ENCODE data around the gene HK1. TPM values are rescaled to one million over a fixed set of nuclear protein-coding genes. Genes with fewer than 3 reads are reported as not detected.

The HK1 gene
- total and polyA plus RNA-seq, 2 of the 13 experiments (the other 11 are each of a cell fraction or from before 2014, with no cell fraction given): 0.29 to 1.5 TPM

- TF ChIP-seq MEIS2 (CRISPR knock-in tag; IDR thresholded peaks at IDR 0.05): no peak
- TF ChIP-seq THRA (CRISPR knock-in tag; IDR thresholded peaks at IDR 0.05; ENCODE audit: borderline replicate concordance): no peak
- no peak for TF ChIP-seq KMT2A (CRISPR knock-in tag; IDR thresholded peaks at IDR 0.05)
- no peak for TF ChIP-seq ZNF749 (CRISPR knock-in tag; IDR thresholded peaks at IDR 0.05; ENCODE audit: borderline replicate concordance)
- TF ChIP-seq ZBTB44 (CRISPR knock-in tag; IDR thresholded peaks at IDR 0.05): no peak
- no peak for TF ChIP-seq CREB3 (CRISPR knock-in tag; IDR thresholded peaks at IDR 0.05)
- no peak for TF ChIP-seq HMGXB3 (CRISPR knock-in tag; IDR thresholded peaks at IDR 0.05; ENCODE audit: borderline replicate concordance)
- no peak for TF ChIP-seq ZSCAN12 (CRISPR knock-in tag; IDR thresholded peaks at IDR 0.05)
- no peak for TF ChIP-seq TP53 (CRISPR knock-in tag; conservative IDR thresholded peaks at IDR 0.05)
- TF ChIP-seq MAX (IDR thresholded peaks at IDR 0.05): no peak; the same call in none of the 2 replicates
- TF ChIP-seq POGZ (CRISPR knock-in tag; IDR thresholded peaks at IDR 0.05): 0 out of 2 replicates have a peak, but pooled peaks have one; percentile 19
- TF ChIP-seq ZNF556 (CRISPR knock-in tag; IDR thresholded peaks at IDR 0.05; ENCODE audit: borderline replicate concordance): no peak
- peak; percentile 18; the same call in 1 of the 2 replicates for TF ChIP-seq ARID4A (CRISPR knock-in tag; IDR thresholded peaks at IDR 0.05; ENCODE audit: borderline replicate concordance)
- TF ChIP-seq ZNF431 (CRISPR knock-in tag; IDR thresholded peaks at IDR 0.05; ENCODE audit: borderline replicate concordance, low read depth): 0 out of 2 replicates have a peak, but pooled peaks have one; percentile 28
Observed at GRCh38 chr10:69451209-69451783, 173.0 kb downstream of the HK1 start, which contains the start of gene TSPAN15 (continued).

Measured in HepG2 (cell line).